ENCODE results near the gene MYO3B.
A peak's percentile ranks its signal among the peaks of the same experiment; 100 is the strongest.

Gene MYO3B

DNA sequence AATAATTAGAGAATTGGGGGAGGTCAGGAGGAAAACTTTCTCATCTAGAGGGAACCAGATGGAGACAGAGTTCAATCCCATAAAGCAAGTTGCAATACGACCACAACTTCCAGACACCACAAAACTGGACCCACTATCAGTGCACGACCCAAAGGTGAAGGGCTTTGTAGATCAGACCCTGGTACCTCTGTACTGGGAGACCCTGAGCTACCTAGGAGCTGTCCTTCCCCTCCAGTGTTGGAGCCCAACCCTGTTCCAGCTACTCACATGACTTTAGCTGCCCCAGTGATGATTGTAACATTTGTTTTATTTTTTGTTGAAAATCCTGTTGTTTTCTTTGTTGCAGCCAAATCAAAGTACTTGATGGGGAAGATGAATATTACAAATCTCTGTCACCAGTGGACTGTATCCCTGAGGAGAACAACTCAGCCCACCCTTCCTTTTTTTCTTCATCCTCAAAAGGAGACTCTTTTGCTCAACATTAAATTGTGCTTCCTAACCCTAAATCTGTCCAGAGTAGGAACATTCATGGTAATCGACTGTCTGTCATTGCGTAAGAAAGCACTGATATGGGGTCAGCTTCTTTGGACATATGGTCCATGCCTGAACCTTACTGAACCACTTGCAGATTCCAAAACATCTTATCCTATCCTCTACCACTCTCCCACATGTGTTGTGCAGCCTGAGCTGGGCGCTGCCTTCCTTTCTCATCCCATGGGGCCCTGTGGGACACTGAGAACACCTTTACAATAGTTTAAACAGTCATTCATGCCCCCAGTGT is 474.9 kb downstream of the MYO3B start:
- H3K18ac ChIP-seq (ENCODE audit: low read length): peak overlapping the region; percentile 62
- H3K4ac ChIP-seq (ENCODE audit: low read depth, low read length): no peak overlapping the region
- peaks cover 5% of the 10 kb centered on the region for H3K4me1 ChIP-seq (ENCODE audit: control insufficient read depth, low read depth, low read length)
- H3K79me2 ChIP-seq (ENCODE audit: control insufficient read depth, insufficient read depth, low read length): no peaks in the 10 kb centered on the region
- H2BK15ac ChIP-seq (replicated peaks; ENCODE audit: low read depth): no peak overlapping the region
- H3K79me1 ChIP-seq (ENCODE audit: low read length): no peaks in the 10 kb centered on the region
- no peak overlapping the region for H3K9ac ChIP-seq (ENCODE audit: low read length)
- H2BK120ac ChIP-seq (ENCODE audit: low read depth, low read length): no peak overlapping the region
- DNase-seq: no peak
- no peak overlapping the region for H3K56ac ChIP-seq (ENCODE audit: low read length)
- H3K27ac ChIP-seq (ENCODE audit: low read depth, low read length): no peak overlapping the region
- no peak overlapping the region for H2AK5ac ChIP-seq (ENCODE audit: low read length)
- H4K8ac ChIP-seq (ENCODE audit: low read depth, low read length): no peak overlapping the region
- no peaks in the 10 kb centered on the region for H3K36me3 ChIP-seq (ENCODE audit: control insufficient read depth, insufficient read depth, low read length)
- no CpG with 5 or more reads among the region's 5 CpGs for WGBS (ENCODE audit: extremely low coverage, insufficient coverage, low lambda C conversion rate)
- no peak overlapping the region for H3K23ac ChIP-seq (ENCODE audit: low read length)
- no peak overlapping the region for H2BK5ac ChIP-seq (ENCODE audit: low read length)
- H3K27me3 ChIP-seq (ENCODE audit: insufficient read depth, low read length, poor library complexity): no peaks in the 10 kb centered on the region
- no peak overlapping the region for H3K4me2 ChIP-seq (ENCODE audit: low read length)
- no peak overlapping the region for H4K5ac ChIP-seq (ENCODE audit: low read length)
- H3K4me3 ChIP-seq (ENCODE audit: low read length): no peak overlapping the region

DNA sequence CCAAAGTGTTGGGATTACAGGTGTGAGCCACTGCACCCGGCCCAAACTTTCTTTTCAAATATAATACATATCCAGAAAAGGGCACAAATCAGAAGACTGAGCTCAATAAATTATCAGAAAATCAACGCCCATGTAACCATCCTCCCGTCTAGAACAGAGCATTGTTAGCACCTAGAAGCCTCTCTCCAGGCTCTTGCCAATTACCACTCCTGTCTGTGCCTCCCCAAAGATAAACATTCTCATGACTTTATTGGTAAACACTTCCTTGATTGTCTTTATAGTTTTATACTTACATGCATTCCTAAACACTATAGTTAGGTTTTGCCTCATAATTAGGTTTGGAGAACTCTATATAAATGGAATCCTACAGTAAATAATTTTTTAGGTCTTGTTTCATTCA is 478.7 kb downstream of the MYO3B start:
- Histone ChIP-seq H3K79me2 (ENCODE audit: control insufficient read depth, insufficient read depth, low read length) (no peaks in the 10 kb centered on the region), H2BK5ac (ENCODE audit: low read length) (no peak overlapping the region), H3K4me1 (ENCODE audit: control insufficient read depth, low read depth, low read length) (peaks cover 2% of the 10 kb centered on the region), H2BK15ac (replicated peaks; ENCODE audit: low read depth) (no peak overlapping the region), H2BK120ac (ENCODE audit: low read depth, low read length) (no peak overlapping the region), H3K18ac (ENCODE audit: low read length) (no peak overlapping the region), H3K4me2 (ENCODE audit: low read length) (no peak overlapping the region), H3K36me3 (ENCODE audit: control insufficient read depth, insufficient read depth, low read length) (no peaks in the 10 kb centered on the region), H3K4ac (ENCODE audit: low read depth, low read length) (no peak overlapping the region), H3K23ac (ENCODE audit: low read length) (no peak overlapping the region), H4K8ac (ENCODE audit: low read depth, low read length) (peak overlapping the region; percentile 56), H4K5ac (ENCODE audit: low read length) (no peak overlapping the region), H3K4me3 (ENCODE audit: low read length) (no peak overlapping the region), H3K56ac (ENCODE audit: low read length) (no peak overlapping the region), H3K27ac (ENCODE audit: low read depth, low read length) (no peak overlapping the region), H3K79me1 (ENCODE audit: low read length) (no peaks in the 10 kb centered on the region), H3K27me3 (ENCODE audit: insufficient read depth, low read length, poor library complexity) (no peaks in the 10 kb centered on the region), H2AK5ac (ENCODE audit: low read length) (no peak overlapping the region), H3K9ac (ENCODE audit: low read length) (no peak overlapping the region)
- no peak for DNase-seq
- no CpG with 5 or more reads among the region's 3 CpGs for WGBS (ENCODE audit: extremely low coverage, insufficient coverage, low lambda C conversion rate)

DNA sequence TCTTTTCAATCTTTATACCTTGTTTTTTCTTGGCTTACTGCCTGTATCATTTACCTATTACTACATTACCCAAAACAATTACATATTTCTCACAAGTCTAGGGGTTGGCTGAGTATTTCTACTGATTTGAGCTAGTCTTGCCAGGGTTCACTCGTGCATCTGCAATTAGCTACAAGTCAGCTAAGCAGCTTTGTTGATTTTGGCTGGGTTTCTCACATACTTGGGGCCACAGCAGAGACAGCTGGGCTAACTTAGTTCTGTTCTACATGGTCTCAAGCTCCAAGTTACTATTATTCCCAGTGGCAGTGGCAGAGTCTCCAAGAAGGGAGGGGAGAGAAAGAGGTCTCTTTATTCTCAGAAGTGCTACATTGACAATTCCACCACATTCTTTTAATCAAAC is 482.5 kb downstream of the MYO3B start:
- WGBS (ENCODE audit: extremely low coverage, insufficient coverage, low lambda C conversion rate): no CpG with 5 or more reads among the region's 1 CpG

DNA sequence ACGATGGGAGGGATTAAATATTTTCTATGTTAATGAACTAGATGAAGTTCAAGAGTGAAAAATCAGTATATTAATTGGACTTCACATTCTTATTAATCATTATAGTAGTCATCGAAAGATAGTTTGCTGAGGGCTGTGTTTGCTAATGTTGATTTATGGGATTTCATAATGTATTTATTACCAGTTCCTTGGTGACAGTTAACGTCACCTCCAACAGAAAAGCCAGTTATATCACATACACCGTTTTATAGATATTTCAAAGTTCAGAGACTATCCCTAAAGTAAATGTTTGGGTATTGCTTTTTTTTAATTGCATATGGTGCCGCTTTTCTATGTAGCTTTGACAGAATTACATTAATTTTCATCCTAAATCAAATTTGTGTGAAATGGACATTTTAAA is 487.8 kb downstream of the MYO3B start:
- H3K9ac ChIP-seq (ENCODE audit: low read length): no peak overlapping the region
- no peak overlapping the region for H4K5ac ChIP-seq (ENCODE audit: low read length)
- no peak overlapping the region for H3K23ac ChIP-seq (ENCODE audit: low read length)
- DNase-seq: no peak
- no peak overlapping the region for H2AK5ac ChIP-seq (ENCODE audit: low read length)
- no peaks in the 10 kb centered on the region for H3K36me3 ChIP-seq (ENCODE audit: control insufficient read depth, insufficient read depth, low read length)
- H4K8ac ChIP-seq (ENCODE audit: low read depth, low read length): no peak overlapping the region
- H2BK5ac ChIP-seq (ENCODE audit: low read length): no peak overlapping the region
- no peaks in the 10 kb centered on the region for H3K4me1 ChIP-seq (ENCODE audit: control insufficient read depth, low read depth, low read length)
- H3K79me1 ChIP-seq (ENCODE audit: low read length): no peaks in the 10 kb centered on the region
- no peaks in the 10 kb centered on the region for H3K79me2 ChIP-seq (ENCODE audit: control insufficient read depth, insufficient read depth, low read length)
- no peak overlapping the region for H3K4me3 ChIP-seq (ENCODE audit: low read length)
- H3K4me2 ChIP-seq (ENCODE audit: low read length): no peak overlapping the region
- H2BK15ac ChIP-seq (replicated peaks; ENCODE audit: low read depth): no peak overlapping the region
- no peaks in the 10 kb centered on the region for H3K27me3 ChIP-seq (ENCODE audit: insufficient read depth, low read length, poor library complexity)
- H3K27ac ChIP-seq (ENCODE audit: low read depth, low read length): no peak overlapping the region
- H3K56ac ChIP-seq (ENCODE audit: low read length): no peak overlapping the region
- no peak overlapping the region for H2BK120ac ChIP-seq (ENCODE audit: low read depth, low read length)
- 100% methylated on average over 1 of the region's 5 CpGs for WGBS (ENCODE audit: extremely low coverage, insufficient coverage, low lambda C conversion rate)
- H3K4ac ChIP-seq (ENCODE audit: low read depth, low read length): no peak overlapping the region
- no peak overlapping the region for H3K18ac ChIP-seq (ENCODE audit: low read length)

More for the DNA sequence above, 482.5 kb downstream of the MYO3B start:
- Histone ChIP-seq H3K79me2 (ENCODE audit: control insufficient read depth, insufficient read depth, low read length) (no peaks in the 10 kb centered on the region), H3K79me1 (ENCODE audit: low read length) (no peaks in the 10 kb centered on the region), H3K4me1 (ENCODE audit: control insufficient read depth, low read depth, low read length) (no peaks in the 10 kb centered on the region), H2AK5ac (ENCODE audit: low read length) (no peak overlapping the region), H3K27me3 (ENCODE audit: insufficient read depth, low read length, poor library complexity) (no peaks in the 10 kb centered on the region), H3K4me3 (ENCODE audit: low read length) (no peak overlapping the region), H3K9ac (ENCODE audit: low read length) (no peak overlapping the region), H3K56ac (ENCODE audit: low read length) (no peak overlapping the region), H3K4me2 (ENCODE audit: low read length) (no peak overlapping the region), H3K27ac (ENCODE audit: low read depth, low read length) (no peak overlapping the region), H3K36me3 (ENCODE audit: control insufficient read depth, insufficient read depth, low read length) (no peaks in the 10 kb centered on the region), H2BK15ac (replicated peaks; ENCODE audit: low read depth) (no peak overlapping the region), H2BK5ac (ENCODE audit: low read length) (no peak overlapping the region), H3K4ac (ENCODE audit: low read depth, low read length) (no peak overlapping the region), H3K23ac (ENCODE audit: low read length) (no peak overlapping the region), H2BK120ac (ENCODE audit: low read depth, low read length) (no peak overlapping the region), H4K5ac (ENCODE audit: low read length) (no peak overlapping the region), H4K8ac (ENCODE audit: low read depth, low read length) (no peak overlapping the region), H3K18ac (ENCODE audit: low read length) (peak overlapping the region; percentile 61)
- no peak for DNase-seq

DNA sequence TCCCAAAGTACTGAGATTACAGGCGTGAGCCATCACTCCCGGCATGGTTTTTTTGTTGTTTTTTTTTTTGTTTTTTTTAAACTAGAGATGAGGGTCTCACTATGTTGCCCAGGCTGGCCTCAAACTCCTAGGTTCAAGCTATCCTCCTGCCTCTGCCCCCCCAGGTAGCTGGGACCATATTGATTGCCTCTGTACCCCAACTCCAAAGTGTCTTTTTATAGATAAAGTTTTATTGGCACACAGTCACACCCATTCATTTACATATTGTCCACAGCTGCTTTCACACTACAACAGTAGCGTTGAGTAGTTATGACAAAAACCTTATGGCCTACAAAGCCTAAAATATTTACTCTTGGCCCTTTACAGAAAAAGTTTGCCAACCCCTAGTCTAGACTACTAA is 492.0 kb downstream of the MYO3B start:
- Histone ChIP-seq H3K27me3 (ENCODE audit: insufficient read depth, low read length, poor library complexity) (no peaks in the 10 kb centered on the region), H3K4me2 (ENCODE audit: low read length) (no peak overlapping the region), H3K4me3 (ENCODE audit: low read length) (no peak overlapping the region), H3K18ac (ENCODE audit: low read length) (no peak overlapping the region), H3K79me1 (ENCODE audit: low read length) (no peaks in the 10 kb centered on the region), H4K8ac (ENCODE audit: low read depth, low read length) (no peak overlapping the region), H3K4ac (ENCODE audit: low read depth, low read length) (no peak overlapping the region), H3K79me2 (ENCODE audit: control insufficient read depth, insufficient read depth, low read length) (no peaks in the 10 kb centered on the region), H3K27ac (ENCODE audit: low read depth, low read length) (no peak overlapping the region), H3K36me3 (ENCODE audit: control insufficient read depth, insufficient read depth, low read length) (no peaks in the 10 kb centered on the region), H4K5ac (ENCODE audit: low read length) (no peak overlapping the region), H3K4me1 (ENCODE audit: control insufficient read depth, low read depth, low read length) (no peaks in the 10 kb centered on the region), H2BK5ac (ENCODE audit: low read length) (no peak overlapping the region), H2BK120ac (ENCODE audit: low read depth, low read length) (no peak overlapping the region), H2AK5ac (ENCODE audit: low read length) (no peak overlapping the region), H3K23ac (ENCODE audit: low read length) (no peak overlapping the region), H3K56ac (ENCODE audit: low read length) (no peak overlapping the region), H2BK15ac (replicated peaks; ENCODE audit: low read depth) (no peak overlapping the region), H3K9ac (ENCODE audit: low read length) (no peak overlapping the region)
- DNase-seq: no peak
- no CpG with 5 or more reads among the region's 3 CpGs for WGBS (ENCODE audit: extremely low coverage, insufficient coverage, low lambda C conversion rate)

DNA sequence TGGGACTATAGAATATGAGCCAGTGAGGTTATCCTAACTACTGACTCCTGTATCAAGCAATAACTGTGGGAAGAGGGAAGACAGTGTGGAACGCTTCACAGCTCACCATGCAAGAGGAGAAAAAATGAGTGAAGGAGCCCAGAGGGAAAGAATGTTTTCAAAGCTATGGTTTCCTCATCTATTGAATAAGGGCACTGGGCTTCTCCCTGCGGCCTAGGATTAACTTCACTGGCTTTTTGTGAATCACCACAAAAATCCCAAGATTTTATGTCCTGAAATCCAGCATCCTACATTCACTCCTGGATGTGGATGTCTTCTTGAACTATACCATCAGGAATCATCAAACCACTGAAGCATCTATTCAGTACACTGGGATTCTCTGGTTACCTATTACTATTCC is 492.7 kb downstream of the MYO3B start:
- Histone ChIP-seq H3K27me3 (ENCODE audit: insufficient read depth, low read length, poor library complexity) (no peaks in the 10 kb centered on the region), H3K4me2 (ENCODE audit: low read length) (no peak overlapping the region), H3K4me3 (ENCODE audit: low read length) (no peak overlapping the region), H3K79me1 (ENCODE audit: low read length) (no peaks in the 10 kb centered on the region), H3K18ac (ENCODE audit: low read length) (peak overlapping the region; percentile 51), H3K4ac (ENCODE audit: low read depth, low read length) (no peak overlapping the region), H3K9ac (ENCODE audit: low read length) (no peak overlapping the region), H3K56ac (ENCODE audit: low read length) (no peak overlapping the region), H3K23ac (ENCODE audit: low read length) (no peak overlapping the region), H2BK15ac (replicated peaks; ENCODE audit: low read depth) (no peak overlapping the region), H4K5ac (ENCODE audit: low read length) (no peak overlapping the region), H2AK5ac (ENCODE audit: low read length) (no peak overlapping the region), H4K8ac (ENCODE audit: low read depth, low read length) (no peak overlapping the region), H3K4me1 (ENCODE audit: control insufficient read depth, low read depth, low read length) (no peaks in the 10 kb centered on the region), H2BK5ac (ENCODE audit: low read length) (no peak overlapping the region), H3K27ac (ENCODE audit: low read depth, low read length) (no peak overlapping the region), H3K79me2 (ENCODE audit: control insufficient read depth, insufficient read depth, low read length) (no peaks in the 10 kb centered on the region), H2BK120ac (ENCODE audit: low read depth, low read length) (no peak overlapping the region), H3K36me3 (ENCODE audit: control insufficient read depth, insufficient read depth, low read length) (no peaks in the 10 kb centered on the region)
- DNase-seq: no peak
- no CpG with 5 or more reads among the region's 2 CpGs for WGBS (ENCODE audit: extremely low coverage, insufficient coverage, low lambda C conversion rate)
